ENCODE results near the gene ARHGEF17. TPM values are rescaled to one million over a fixed set of nuclear protein-coding genes. Genes with fewer than 3 reads are reported as not detected.
A peak's percentile ranks its signal among the peaks of the same experiment; 100 is the strongest.

The ARHGEF17 gene
- total RNA-seq, 1 donor from 2014 or later = 19.9 TPM

GRCh38 chr11:73312851-73313327, 4.8 kb downstream of the ARHGEF17 start:
- TF ChIP-seq EZH2 (IDR thresholded peaks at IDR 0.05) (no peak), EZH2phosphoT487 (IDR thresholded peaks at IDR 0.05) (no peak), CTCF (IDR thresholded peaks at IDR 0.05) (no peak)
- Mint-ChIP-seq H3K36me3 (peaks cover 11% of the 10 kb centered on the region), H3K4me3 (peak overlapping the region; percentile 79), H3K9me3 (no peaks in the 10 kb centered on the region), H3K27ac (peak overlapping the region; percentile 87), H3K4me1 (peaks cover 70% of the 10 kb centered on the region), H3K27me3 (ENCODE audit: insufficient read depth, low read depth) (peaks cover 5% of the 10 kb centered on the region)
- Histone ChIP-seq H3K27ac (no peak overlapping the region), H3K36me3 (no peaks in the 10 kb centered on the region), H4K20me1 (ENCODE audit: low read depth) (peaks cover 91% of the 10 kb centered on the region), H3F3A (ENCODE audit: low read depth) (peaks cover 5% of the 10 kb centered on the region), H3K4me2 (peak overlapping the region; percentile 75), H3K79me2 (ENCODE audit: low read depth) (peaks cover 90% of the 10 kb centered on the region), H3K4me1 (peaks cover 66% of the 10 kb centered on the region), H3K4me3 (peak overlapping the region; percentile 25), H3K9me3 (ENCODE audit: low read depth) (no peaks in the 10 kb centered on the region), H3K9ac (peak overlapping the region; percentile 36), H3K27me3 (peaks cover 2% of the 10 kb centered on the region), H2AFZ (replicated peaks) (no peak overlapping the region)
- no peak for DNase-seq (ENCODE audit: low spot score)

GRCh38 chr11:73313652-73314051, 5.6 kb downstream of the ARHGEF17 start:
- peaks cover 97% of the 10 kb centered on the region for H4K20me1 ChIP-seq (ENCODE audit: low read depth)
- peak overlapping the region; percentile 36 for H3K9ac ChIP-seq
- Mint-ChIP-seq H3K4me3 (peak overlapping the region; percentile 79), H3K4me1 (peaks cover 73% of the 10 kb centered on the region), H3K9me3 (no peaks in the 10 kb centered on the region), H3K27me3 (ENCODE audit: insufficient read depth, low read depth) (peaks cover 5% of the 10 kb centered on the region), H3K27ac (peak overlapping the region; percentile 87), H3K36me3 (peaks cover 14% of the 10 kb centered on the region)
- no peak for DNase-seq (ENCODE audit: low spot score)
- H3K79me2 ChIP-seq (ENCODE audit: low read depth) = peaks cover 94% of the 10 kb centered on the region
- H3K27ac ChIP-seq = no peak overlapping the region
- no peaks in the 10 kb centered on the region for H3F3A ChIP-seq (ENCODE audit: low read depth)
- H3K4me3 ChIP-seq = no peak overlapping the region
- H3K27me3 ChIP-seq = peaks cover 2% of the 10 kb centered on the region
- H3K4me1 ChIP-seq = peaks cover 66% of the 10 kb centered on the region
- no peaks in the 10 kb centered on the region for H3K9me3 ChIP-seq (ENCODE audit: low read depth)
- H3K36me3 ChIP-seq = no peaks in the 10 kb centered on the region
- H3K4me2 ChIP-seq = peak overlapping the region; percentile 75
- no peak for TF ChIP-seq EZH2phosphoT487 (IDR thresholded peaks at IDR 0.05)
- TF ChIP-seq EZH2 (IDR thresholded peaks at IDR 0.05) = no peak
- no peak for TF ChIP-seq CTCF (IDR thresholded peaks at IDR 0.05)
- H2AFZ ChIP-seq (replicated peaks) = no peak overlapping the region

- H3K36me3 ChIP-seq = no peaks in the 10 kb centered on the region
- H3K4me3 Mint-ChIP-seq = peak overlapping the region; percentile 79
- H3K36me3 Mint-ChIP-seq = peaks cover 16% of the 10 kb centered on the region
- H3K9me3 Mint-ChIP-seq = no peaks in the 10 kb centered on the region
- H3K27ac Mint-ChIP-seq = peak overlapping the region; percentile 81
- H3K4me1 Mint-ChIP-seq = peaks cover 75% of the 10 kb centered on the region
- peaks cover 5% of the 10 kb centered on the region for H3K27me3 Mint-ChIP-seq (ENCODE audit: insufficient read depth, low read depth)
- H3K4me2 ChIP-seq = peak overlapping the region; percentile 75
- H3K79me2 ChIP-seq (ENCODE audit: low read depth) = peaks cover 94% of the 10 kb centered on the region
- H3K9ac ChIP-seq = no peak overlapping the region
- H2AFZ ChIP-seq (replicated peaks) = no peak overlapping the region
- DNase-seq (ENCODE audit: low spot score) = peak; percentile 47
- H3K4me3 ChIP-seq = no peak overlapping the region
- peaks cover 93% of the 10 kb centered on the region for H4K20me1 ChIP-seq (ENCODE audit: low read depth)
- no peak overlapping the region for H3K27ac ChIP-seq
- H3K9me3 ChIP-seq (ENCODE audit: low read depth) = no peaks in the 10 kb centered on the region
- TF ChIP-seq EZH2 (IDR thresholded peaks at IDR 0.05) (no peak), CTCF (IDR thresholded peaks at IDR 0.05) (no peak), EZH2phosphoT487 (IDR thresholded peaks at IDR 0.05) (no peak)
- H3F3A ChIP-seq (ENCODE audit: low read depth) = no peaks in the 10 kb centered on the region
- peaks cover 2% of the 10 kb centered on the region for H3K27me3 ChIP-seq
- peaks cover 66% of the 10 kb centered on the region for H3K4me1 ChIP-seq
Observed at GRCh38 chr11:73314117-73314961, 6.3 kb downstream of the ARHGEF17 start.

All from neural progenitor cell (in vitro differentiated cells).